Naive thymus-derived CD4-positive, alpha-beta T cell (primary cell): ENCODE data around the gene SLC34A3. TPM values are rescaled to one million over a fixed set of nuclear protein-coding genes. Genes with fewer than 3 reads are reported as not detected.
A peak's percentile ranks its signal among the peaks of the same experiment; 100 is the strongest.

ENCODE experiments used
- ATAC-seq: fragments of 150-1000 bp; cut with Tn5 transposase; 2 replicates; pipeline ENCODE4 v1.10.0; 2021; ENCODE audit warnings: mild to moderate bottlenecking, moderate library complexity
- CTCF ChIA-PET: fragments of 350-600 bp; sonication (Branson Sonifier 250); formaldehyde crosslinking; loops from one replicate; lab custom pipeline; 2021; ENCODE audit warnings: antibody characterized with exemption; lab: Charles Lee
- POLR2A ChIA-PET: fragments of 350-600 bp; sonication (Branson Sonifier 250); formaldehyde crosslinking; loops from one replicate; lab custom pipeline; 2021; ENCODE audit warnings: antibody characterized with exemption, inconsistent platforms; lab: Charles Lee
- DNase-seq, 9 donors: peaks; one replicate each; pipeline versions ENCODE4 v3.0.0 to v3.0.0-alpha.2; 2020 to 2022; ENCODE audit warnings: mixed read lengths in 1 of 9
- H3K27ac ChIP-seq: one replicate; pipeline ENCODE4 v1.7.0; 2013; ENCODE audit warnings: mild to moderate bottlenecking, low read depth, low read length, moderate library complexity
- H3K27me3 ChIP-seq, 2 donors: one replicate each; pipeline ENCODE4 v1.7.0; 2013; ENCODE audit warnings: low read length in 2 of 2, mild to moderate bottlenecking in 2 of 2, moderate library complexity in 2 of 2; ENCODE audit not compliant: control insufficient read depth in 2 of 2, insufficient read depth in 2 of 2
- H3K36me3 ChIP-seq, 3 experiments: 1 replicate in 2 of 3; 2 replicates in 1 of 3; pipeline ENCODE4 v1.7.0; 2013; ENCODE audit warnings: low read length in 3 of 3, mild to moderate bottlenecking in 3 of 3, moderate library complexity in 1 of 3; ENCODE audit not compliant: insufficient read depth in 3 of 3, control insufficient read depth in 2 of 3
- H3K4me1 ChIP-seq, 2 donors: one replicate each; pipeline ENCODE4 v1.7.0; 2013; ENCODE audit warnings: low read length in 2 of 2, mild to moderate bottlenecking in 2 of 2, moderate library complexity in 1 of 2; ENCODE audit not compliant: control insufficient read depth in 2 of 2, insufficient read depth in 2 of 2
- H3K4me3 ChIP-seq: 2 replicates; pipeline ENCODE4 v1.7.0; 2013; ENCODE audit warnings: mild to moderate bottlenecking, low read length
- H3K9me3 ChIP-seq, 3 experiments: 1 replicate in 2 of 3; 2 replicates in 1 of 3; pipeline ENCODE4 v1.7.0; 2013; ENCODE audit warnings: low read length in 3 of 3; ENCODE audit not compliant: control insufficient read depth in 2 of 3
- H3K27ac Mint-ChIP-seq, 9 donors: one replicate each; pipeline ENCODE4 v1.8.0; 2020 to 2022; ENCODE audit warnings: mixed read lengths in 9 of 9, mild to moderate bottlenecking in 8 of 9, moderate library complexity in 5 of 9, inconsistent platforms in 2 of 9
- H3K27me3 Mint-ChIP-seq, 5 donors: one replicate each; pipeline ENCODE4 v1.8.0; 2021 to 2022; ENCODE audit warnings: mixed read lengths in 5 of 5, mild to moderate bottlenecking in 1 of 5
- H3K36me3 Mint-ChIP-seq, 5 donors: one replicate each; pipeline ENCODE4 v1.8.0; 2020 to 2022; ENCODE audit warnings: mixed read lengths in 5 of 5, mild to moderate bottlenecking in 3 of 5, inconsistent platforms in 1 of 5
- H3K4me1 Mint-ChIP-seq, 7 donors: one replicate each; pipeline ENCODE4 v1.8.0; 2020 to 2022; ENCODE audit warnings: mixed read lengths in 7 of 7, mild to moderate bottlenecking in 3 of 7, inconsistent platforms in 1 of 7
- H3K4me3 Mint-ChIP-seq, 10 donors: one replicate each; pipeline ENCODE4 v1.8.0; 2020 to 2022; ENCODE audit warnings: mild to moderate bottlenecking in 10 of 10, mixed read lengths in 10 of 10, moderate library complexity in 6 of 10, inconsistent platforms in 2 of 10
- H3K9me3 Mint-ChIP-seq, 11 donors: one replicate each; pipeline ENCODE4 v1.8.0; 2020 to 2022; ENCODE audit warnings: mixed read lengths in 11 of 11, mild to moderate bottlenecking in 4 of 11, inconsistent platforms in 1 of 11, moderate library complexity in 1 of 11
- intact Hi-C, 2 donors: fragments of 100-400 bp; cut with micrococcal nuclease; formaldehyde crosslinking; loops; one replicate each; pipeline ENCODE4 v1.15.1; 2023
- polyA plus RNA-seq, 2 donors: library from polyadenylated mRNA; unstranded; fragments of 300-500 nt; fragmentation: Illumina TruSeq; gene quantifications; one replicate each; pipeline ENCODE4 v1.2.3, GENCODE V29; 2021
- total RNA-seq, 6 experiments: library from RNA in 5 of 6; stranded (reverse) in 5 of 6; gene quantifications; 1 replicate in 5 of 6; 2 replicates in 1 of 6; pipeline ENCODE4 v1.2.3 and lab custom pipeline; 2021 to 2026

SLC34A3 gene
- total and polyA plus RNA-seq, 7 experiments from 2014 or later = 0.16 TPM; not detected in 5

GRCh38 chr9:137186385-137186784 lies 44.3 kb upstream of the SLC34A3 start:
- intact Hi-C loops = no loop called here
- Histone ChIP-seq H3K4me1 (peaks cover 30 to 32% of the 10 kb centered on the region in 2 donors), H3K4me3 (no peak overlapping the region), H3K9me3 (no peaks in the 10 kb centered on the region), H3K36me3 (peaks cover 0 to 85% (median 11%) of the 10 kb centered on the region in 3 experiments), H3K27ac (no peak overlapping the region), H3K27me3 (no peaks in the 10 kb centered on the region)
- ChIA-PET CTCF (interaction anchor here (1.6 kb wide), 1 partner anchor 40 kb away, joined by 3 read pairs; the partner anchor contains the start of gene RNF224), POLR2A (interaction anchor here (1.0 to 10.4 kb wide), 4 partner anchors 18 to 57 kb away, joined by 3 to 136 read pairs (median 14); partner anchors contain the start of genes NDOR1, TMEM203, TPRN and TUBB4B)
- DNase-seq (no peak), ATAC-seq (no peak)
- Mint-ChIP-seq H3K4me3 (peak overlapping the region; percentile 57 to 96 (median 92)), H3K27ac (peak overlapping the region in 4 of 9 donors; percentile 32 to 62 (median 48)), H3K36me3 (peaks cover 0 to 12% (median 6%) of the 10 kb centered on the region in 5 donors), H3K9me3 (peaks cover 0 to 2% (median 0%) of the 10 kb centered on the region in 11 donors), H3K4me1 (peaks cover 14 to 61% (median 32%) of the 10 kb centered on the region in 7 donors), H3K27me3 (no peaks in the 10 kb centered on the region)

- Histone ChIP-seq H3K4me1 (peaks cover 30 to 32% of the 10 kb centered on the region in 2 donors), H3K27me3 (no peaks in the 10 kb centered on the region), H3K36me3 (peaks cover 0 to 76% (median 11%) of the 10 kb centered on the region in 3 experiments), H3K4me3 (peak overlapping the region; percentile 98), H3K9me3 (no peaks in the 10 kb centered on the region), H3K27ac (peak overlapping the region; percentile 99)
- no peak for ATAC-seq
- ChIA-PET POLR2A (interaction anchor here (0.9 to 10.4 kb wide), 12 partner anchors 8 to 101 kb away, joined by 3 to 136 read pairs (median 6); partner anchors contain the start of genes CYSRT1, MAN1B1, NDOR1 and NELFB), CTCF (interaction anchor here (0.6 to 1.6 kb wide), 2 partner anchors 39 to 141 kb away, joined by 3 to 4 read pairs; partner anchors contain the start of genes NPDC1 and RNF224)
- Mint-ChIP-seq H3K36me3 (peaks cover 0 to 7% (median 6%) of the 10 kb centered on the region in 5 donors), H3K4me1 (peaks cover 14 to 61% (median 32%) of the 10 kb centered on the region in 7 donors), H3K27ac (peak overlapping the region; percentile 85 to 94 (median 93)), H3K27me3 (no peaks in the 10 kb centered on the region), H3K9me3 (peaks cover 0 to 2% (median 0%) of the 10 kb centered on the region in 11 donors), H3K4me3 (peak overlapping the region; percentile 90 to 96 (median 92))
- DNase-seq = no peak
- intact Hi-C loops = no loop called here
Observed at GRCh38 chr9:137187386-137187785, 43.3 kb upstream of the SLC34A3 start.

- Mint-ChIP-seq H3K4me1 (peaks cover 14 to 61% (median 32%) of the 10 kb centered on the region in 7 donors), H3K27ac (peak overlapping the region; percentile 85 to 94 (median 93)), H3K4me3 (peak overlapping the region; percentile 90 to 96 (median 92)), H3K9me3 (peaks cover 0 to 2% (median 0%) of the 10 kb centered on the region in 11 donors), H3K27me3 (no peaks in the 10 kb centered on the region), H3K36me3 (peaks cover 0 to 7% (median 6%) of the 10 kb centered on the region in 5 donors)
- CTCF ChIA-PET = interaction anchor here (0.6 to 1.7 kb wide), 2 partner anchors 60 to 142 kb away, joined by 4 read pairs; partner anchors contain the start of gene NPDC1
- no peak for DNase-seq
- peak; percentile 15 for ATAC-seq
- Histone ChIP-seq H3K4me3 (peak overlapping the region; percentile 98), H3K36me3 (peaks cover 0 to 69% (median 11%) of the 10 kb centered on the region in 3 experiments), H3K4me1 (peaks cover 30 to 32% of the 10 kb centered on the region in 2 donors), H3K9me3 (no peaks in the 10 kb centered on the region), H3K27me3 (no peaks in the 10 kb centered on the region), H3K27ac (peak overlapping the region; percentile 99)
- intact Hi-C loops = loop anchor here (1.0 to 2.0 kb wide), 10 partner anchors 12 to 398 kb away; partner anchors contain the start of genes NDOR1 (in 2 of the 2), TMEM203 (in 2 of the 2), TPRN (in 2 of the 2) and TUBB4B (in 2 of the 2)
- POLR2A ChIA-PET = interaction anchor here (0.9 to 10.4 kb wide), 13 partner anchors 9 to 102 kb away, joined by 3 to 136 read pairs (median 6); partner anchors contain the start of genes CYSRT1, MAN1B1, NDOR1 and NELFB
Observed at GRCh38 chr9:137188086-137188489, 42.6 kb upstream of the SLC34A3 start.

GRCh38 chr9:137188490-137189296 lies 42.0 kb upstream of the SLC34A3 start, which contains the start of the genes ANAPC2 and SSNA1:
TSS of gene ANAPC2 (minus strand) at chr9:137188560. CDS start at chr9:137188532, 28 bp downstream.
TSS of gene SSNA1 (plus strand) at chr9:137188676. CDS start at chr9:137188727, 51 bp downstream.
- Mint-ChIP-seq H3K27me3 (no peaks in the 10 kb centered on the region), H3K9me3 (peaks cover 0 to 2% (median 0%) of the 10 kb centered on the region in 11 donors), H3K36me3 (peaks cover 0 to 7% (median 6%) of the 10 kb centered on the region in 5 donors), H3K4me1 (peaks cover 14 to 61% (median 32%) of the 10 kb centered on the region in 7 donors), H3K4me3 (peak within 1 kb of the TSS; percentile 91 to 99 (median 92)), H3K27ac (peak within 1 kb of the TSS; percentile 85 to 96 (median 93))
- DNase-seq = peak; percentile 86 to 99 (median 93)
- CTCF ChIA-PET = interaction anchor here (0.7 to 1.9 kb wide), 5 partner anchors 22 to 93 kb away, joined by 3 to 5 read pairs (median 4); no protein-coding TSS in a partner anchor
- intact Hi-C loops = loop anchor here (1.0 to 2.0 kb wide), 10 partner anchors 12 to 398 kb away; partner anchors contain the start of genes NDOR1 (in 2 of the 2), TMEM203 (in 2 of the 2), TPRN (in 2 of the 2) and TUBB4B (in 2 of the 2)
- H3K4me1 ChIP-seq = peaks cover 30 to 32% of the 10 kb centered on the region in 2 donors
- H3K27me3 ChIP-seq = no peaks in the 10 kb centered on the region
- H3K36me3 ChIP-seq = peaks cover 0 to 63% (median 5%) of the 10 kb centered on the region in 3 experiments
- POLR2A ChIA-PET = interaction anchor here (0.6 to 10.4 kb wide), 22 partner anchors 9 to 381 kb away, joined by 3 to 136 read pairs (median 5); partner anchors contain the start of genes CYSRT1, MAN1B1, NDOR1 and NELFB
- peak within 1 kb of the TSS; percentile 98 for H3K4me3 ChIP-seq
- peak within 1 kb of the TSS; percentile 99 for H3K27ac ChIP-seq
- ATAC-seq = peak; percentile 91
- H3K9me3 ChIP-seq = no peaks in the 10 kb centered on the region

- peaks cover 0 to 2% (median 0%) of the 10 kb centered on the region in 11 donors for H3K9me3 Mint-ChIP-seq
- H3K9me3 ChIP-seq = no peaks in the 10 kb centered on the region
- no peaks in the 10 kb centered on the region for H3K27me3 ChIP-seq
- H3K4me1 Mint-ChIP-seq = peaks cover 9 to 54% (median 28%) of the 10 kb centered on the region in 7 donors
- no peaks in the 10 kb centered on the region for H3K27me3 Mint-ChIP-seq
- no peak for DNase-seq
- H3K4me1 ChIP-seq = peaks cover 30 to 32% of the 10 kb centered on the region in 2 donors
- no peak for ATAC-seq
- intact Hi-C loops = loop anchor here (2.0 kb wide), 2 partner anchors 51 to 95 kb away; partner anchors contain the start of gene TUBB4B (in 1 of the 2)
- CTCF ChIA-PET = interaction anchor here (0.7 to 1.9 kb wide), 4 partner anchors 21 to 94 kb away, joined by 3 to 5 read pairs (median 4); no protein-coding TSS in a partner anchor
- peak overlapping the region; percentile 85 to 96 (median 93) for H3K27ac Mint-ChIP-seq
- H3K36me3 Mint-ChIP-seq = peaks cover 0 to 6% (median 0%) of the 10 kb centered on the region in 5 donors
- H3K4me3 Mint-ChIP-seq = peak overlapping the region; percentile 91 to 99 (median 92)
- peak overlapping the region; percentile 98 for H3K4me3 ChIP-seq
- peak overlapping the region; percentile 99 for H3K27ac ChIP-seq
- POLR2A ChIA-PET = interaction anchor here (0.6 to 10.4 kb wide), 14 partner anchors 9 to 382 kb away, joined by 3 to 136 read pairs (median 3); partner anchors contain the start of genes CYSRT1, MAN1B1, NDOR1 and RABL6
- H3K36me3 ChIP-seq = peaks cover 0 to 54% (median 3%) of the 10 kb centered on the region in 3 experiments
Observed at GRCh38 chr9:137189297-137190295, 41.1 kb upstream of the SLC34A3 start.
